HCT116 (cell line): Measurements from ENCODE around the gene SLC50A1. TPM values are rescaled to one million over a fixed set of nuclear protein-coding genes. Genes with fewer than 3 reads are reported as not detected.

Experiments
- ATAC-seq: fragments of 200-7000 bp; cut with Tn5 transposase; 2 replicates; pipeline ENCODE4 v1.9.1; 2020; ENCODE audit warnings: mild to moderate bottlenecking, moderate library complexity
- BruUV-seq: library from RNA; stranded (reverse); fragments of 400-500 nt; replicated peaks from 2 replicates; lab custom pipeline; 2021; lab: Mats Ljungman, UMichigan
- CTCF ChIA-PET: fragments of 300-600 bp; sonication (Branson Sonifier 250); formaldehyde crosslinking; loops from one replicate; lab custom pipeline; 2021; ENCODE audit warnings: antibody characterized with exemption; lab: Charles Lee
- POLR2A ChIA-PET: fragments of 300-600, 350-600 bp; sonication (Branson Sonifier 250); formaldehyde crosslinking; loops from one replicate; lab custom pipeline; 2021; ENCODE audit warnings: antibody characterized with exemption; lab: Charles Lee
- RAD21 ChIA-PET, 2 experiments: fragments of 300-600 bp; sonication (Branson Sonifier 250); formaldehyde crosslinking; loops; one replicate each; lab custom pipeline; 2023; ENCODE audit warnings: low total read pairs in 2 of 2; ENCODE audit not compliant: uncharacterized antibody in 2 of 2, unreplicated experiment in 2 of 2, low non-redundant PET in 1 of 2; lab: Charles Lee
- DNase-seq: peaks from one replicate; pipeline ENCODE4 v3.0.0-alpha.2; 2010; ENCODE audit warnings: low read depth, low spot score
- H2AFZ ChIP-seq: fragments of 200-600 bp; shearing (Covaris generic), sonication (generic); 2 replicates; pipeline ENCODE4 v1.6.1; 2017; ENCODE audit warnings: low read depth, mixed run types, mixed read lengths, antibody characterized with exemption, low read length; ENCODE audit not compliant: poor library complexity, severe bottlenecking
- H3K27ac ChIP-seq: 2 replicates; pipeline ENCODE4 v1.5.1; 2012; ENCODE audit warnings: low read depth, low read length
- H3K27me3 ChIP-seq: fragments of 200-600 bp; sonication (generic); 2 replicates; pipeline ENCODE4 v1.6.1; 2016; ENCODE audit warnings: mixed run types, low read length, mixed read lengths; ENCODE audit not compliant: insufficient read depth
- H3K36me3 ChIP-seq, 2 experiments: fragments of 200-500 bp in 1 of 2; fragments of 200-600 bp in 1 of 2; sonication (Bioruptor generic) in 1 of 2; sonication (generic) in 1 of 2; 2 replicates each; pipeline versions ENCODE4 v1.5.1 to v1.6.1; 2014 to 2016; ENCODE audit warnings: low read length in 2 of 2, inconsistent platforms in 1 of 2, mixed read lengths in 1 of 2, mixed run types in 1 of 2; ENCODE audit not compliant: insufficient read depth in 2 of 2, control insufficient read depth in 1 of 2
- H3K4me1 ChIP-seq, 2 experiments: fragments of 200-600 bp in 1 of 2; sonication (generic) in 1 of 2; 2 replicates each; pipeline versions ENCODE4 v1.5.1 to v1.6.1; 2012 to 2017; ENCODE audit warnings: low read length in 2 of 2, inconsistent platforms in 1 of 2, mild to moderate bottlenecking in 1 of 2, mixed read lengths in 1 of 2, mixed run types in 1 of 2, moderate library complexity in 1 of 2; ENCODE audit not compliant: insufficient read depth in 2 of 2, control insufficient read depth in 1 of 2
- H3K4me2 ChIP-seq: fragments of 200-600 bp; sonication (generic); 2 replicates; pipeline ENCODE4 v1.6.1; 2017; ENCODE audit warnings: mixed run types, low read length, mixed read lengths
- H3K4me3 ChIP-seq, 2 experiments: fragments of 200-600 bp in 1 of 2; sonication (generic) in 1 of 2; replicated peaks in 1 of 2; 2 replicates each; pipeline ENCODE4 v1.5.1; 2011 to 2016; ENCODE audit warnings: low read length in 2 of 2, control low read depth in 1 of 2, low read depth in 1 of 2, mild to moderate bottlenecking in 1 of 2, mixed read lengths in 1 of 2, mixed run types in 1 of 2
- H3K79me2 ChIP-seq: fragments of 200-600 bp; sonication (generic); 2 replicates; pipeline ENCODE4 v1.6.1; 2017; ENCODE audit warnings: mild to moderate bottlenecking, mixed run types, low read length, moderate library complexity, mixed read lengths; ENCODE audit not compliant: insufficient read depth
- H3K9ac ChIP-seq: fragments of 200-600 bp; sonication (generic); 2 replicates; pipeline ENCODE4 v1.6.1; 2016; ENCODE audit warnings: low read length, mixed read lengths
- H3K9me2 ChIP-seq: fragments of 200-600 bp; sonication (generic), shearing (Covaris generic); 2 replicates; pipeline ENCODE4 v1.6.1; 2017; ENCODE audit warnings: mixed run types, mild to moderate bottlenecking, moderate library complexity; ENCODE audit not compliant: insufficient read depth
- H3K9me3 ChIP-seq, 2 experiments: fragments of 200-500 bp in 1 of 2; fragments of 200-600 bp in 1 of 2; sonication (Bioruptor generic) in 1 of 2; sonication (generic) in 1 of 2; 2 replicates each; pipeline ENCODE4 v1.6.1; 2014 to 2017; ENCODE audit warnings: low read length in 2 of 2, mixed read lengths in 2 of 2, inconsistent platforms in 1 of 2, low read depth in 1 of 2, mild to moderate bottlenecking in 1 of 2, mixed run types in 1 of 2, moderate library complexity in 1 of 2; ENCODE audit not compliant: control insufficient read depth in 1 of 2, insufficient read depth in 1 of 2
- H4K20me1 ChIP-seq: fragments of 200-600 bp; sonication (generic), shearing (Covaris generic); 2 replicates; pipeline ENCODE4 v1.6.1; 2017; ENCODE audit warnings: mixed run types, mild to moderate bottlenecking, moderate library complexity; ENCODE audit not compliant: insufficient read depth
- ATF3 ChIP-seq: IDR thresholded peaks from 2 replicates; pipeline ENCODE4 v1.6.1; 2012
- CBX3 ChIP-seq: IDR thresholded peaks from 2 replicates; pipeline ENCODE4 v1.6.1; 2012; ENCODE audit warnings: low read depth
- CEBPB ChIP-seq: IDR thresholded peaks from 2 replicates; pipeline ENCODE4 v1.6.1; 2012; ENCODE audit warnings: low read depth
- EGR1 ChIP-seq: IDR thresholded peaks from 2 replicates; pipeline ENCODE4 v1.6.1; 2012; ENCODE audit warnings: low read depth
- ELF1 ChIP-seq: IDR thresholded peaks from 2 replicates; pipeline ENCODE4 v1.6.1; 2012; ENCODE audit warnings: low read depth, borderline replicate concordance
- EZH2 ChIP-seq: fragments of 200-600 bp; sonication (generic); IDR thresholded peaks from 2 replicates; pipeline ENCODE4 v1.6.1; 2017; ENCODE audit warnings: antibody characterized with exemption, mixed run types
- EZH2phosphoT487 ChIP-seq: fragments of 200-600 bp; IDR thresholded peaks from 2 replicates; pipeline ENCODE4 v1.6.1; 2018; ENCODE audit warnings: antibody characterized with exemption, borderline replicate concordance
- FOSL1 ChIP-seq: IDR thresholded peaks from 2 replicates; pipeline ENCODE4 v1.6.1; 2012; ENCODE audit warnings: low read depth
- POLR2A ChIP-seq: IDR thresholded peaks from 2 replicates; pipeline ENCODE4 v1.7.0; 2011; ENCODE audit warnings: borderline replicate concordance; ENCODE audit not compliant: insufficient read depth, insufficient read length; ENCODE audit errors: extremely low read depth
- POLR2AphosphoS5 ChIP-seq: IDR thresholded peaks from 2 replicates; pipeline ENCODE4 v1.6.1; 2011; ENCODE audit warnings: mild to moderate bottlenecking, low read depth, low read length, moderate library complexity
- RAD21 ChIP-seq: IDR thresholded peaks from 2 replicates; pipeline ENCODE4 v1.6.1; 2012; ENCODE audit warnings: low read depth, mild to moderate bottlenecking
- REST ChIP-seq: IDR thresholded peaks from 2 replicates; pipeline ENCODE4 v1.6.1; 2012; ENCODE audit warnings: low read depth
- SIN3A ChIP-seq: IDR thresholded peaks from 2 replicates; pipeline ENCODE4 v1.6.1; 2012; ENCODE audit warnings: low read depth
- SRF ChIP-seq: IDR thresholded peaks from 2 replicates; pipeline ENCODE4 v1.6.1; 2012; ENCODE audit warnings: low read depth
- YY1 ChIP-seq: IDR thresholded peaks from 2 replicates; pipeline ENCODE4 v1.6.1; 2011; ENCODE audit warnings: low read length, low read depth, moderate library complexity, mild to moderate bottlenecking; ENCODE audit not compliant: insufficient replicate concordance; ENCODE audit errors: extremely low read depth
- ZBTB33 ChIP-seq: IDR thresholded peaks from 2 replicates; pipeline ENCODE4 v1.6.1; 2011; ENCODE audit warnings: mild to moderate bottlenecking, low read length, moderate library complexity; ENCODE audit not compliant: insufficient replicate concordance; ENCODE audit errors: extremely low read depth
- ZFX ChIP-seq: fragments of 450-650 bp; IDR thresholded peaks from 2 replicates; pipeline ENCODE4 v1.6.1; 2017
- intact Hi-C: fragments of 100-400 bp; cut with micrococcal nuclease; formaldehyde crosslinking; loops from 2 replicates; pipeline ENCODE4 v1.10.0; 2022
- total RNA-seq: library from RNA; stranded (reverse); gene quantifications from one replicate; pipeline ENCODE4 v1.2.1, GENCODE V29; 2021; ENCODE audit not compliant: unreplicated experiment
- TF ChIP-seq, protein P1 (sequence below), 3 experiments: fragments of 200-600 bp in 1 of 3; sonication (generic) in 1 of 3; IDR thresholded peaks in 2 of 3; conservative IDR thresholded peaks in 1 of 3; 2 replicates each; pipeline ENCODE4 v1.5.1; 2012 to 2017; ENCODE audit warnings: low read depth in 2 of 3, low read length in 2 of 3, antibody characterized with exemption in 1 of 3, borderline replicate concordance in 1 of 3, control low read depth in 1 of 3, mild to moderate bottlenecking in 1 of 3, mixed read lengths in 1 of 3, mixed run types in 1 of 3, moderate library complexity in 1 of 3; ENCODE audit not compliant: insufficient read depth in 1 of 3

Gene SLC50A1
- total RNA-seq, 1 experiment from 2014 or later, result 49.9 TPM

DNA sequence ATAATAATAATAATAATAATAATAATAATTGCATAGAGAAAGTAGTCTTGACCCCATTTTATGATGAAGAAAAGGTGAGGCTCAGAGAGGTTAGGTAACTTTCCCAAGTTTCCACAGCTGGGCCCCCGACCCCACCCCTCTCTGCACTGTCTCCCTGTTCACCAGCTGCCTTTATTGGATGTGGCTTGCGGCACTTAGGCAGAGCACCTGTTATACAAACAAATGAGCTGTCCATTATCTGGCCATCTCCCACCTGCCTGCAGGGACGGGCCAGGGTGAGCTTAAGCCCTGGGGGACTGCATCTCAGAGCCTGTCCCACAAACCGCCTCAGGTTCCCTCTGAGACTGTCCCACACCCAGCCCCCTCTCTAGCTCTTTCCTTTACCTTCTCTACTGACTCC, 18.0 kb upstream of the SLC50A1 start:
- RAD21 ChIA-PET, result no interaction called here
- ATAC-seq, result no peak
- POLR2A ChIA-PET, result no interaction called here
- H3K4me2 ChIP-seq, result no peak overlapping the region
- no TSS peak for BruUV-seq
- CTCF ChIA-PET, result interaction anchor here (0.8 to 1.2 kb wide), 3 partner anchors 10 to 50 kb away, joined by 3 to 4 read pairs (median 3); no protein-coding TSS in a partner anchor
- H3K36me3 ChIP-seq, result no peaks in the 10 kb centered on the region
- peaks cover 6% of the 10 kb centered on the region; the same call in 1 of the 2 replicates for H3K27me3 ChIP-seq
- H3K9me3 ChIP-seq, result no peaks in the 10 kb centered on the region
- H2AFZ ChIP-seq, result no peak overlapping the region
- no peaks in the 10 kb centered on the region for H3K9me2 ChIP-seq
- no peaks in the 10 kb centered on the region; a peak in 1 of 4 replicates for H3K4me1 ChIP-seq
- no peak overlapping the region for H3K9ac ChIP-seq
- H4K20me1 ChIP-seq, result no peaks in the 10 kb centered on the region
- H3K79me2 ChIP-seq, result no peaks in the 10 kb centered on the region
- H3K4me3 ChIP-seq, result no peak overlapping the region
- H3K27ac ChIP-seq, result no peak overlapping the region
- intact Hi-C loops, result no loop called here
- DNase-seq, result no peak
- TF ChIP-seq RAD21 (no peak), ELF1 (no peak), POLR2A (no peak), CBX3 (no peak), ZBTB33 (no peak), EZH2 (no peak), EGR1 (no peak), SIN3A (no peak), SRF (no peak), ATF3 (no peak), REST (no peak), EZH2phosphoT487 (no peak), YY1 (no peak), FOSL1 (no peak), POLR2AphosphoS5 (no peak), CEBPB (no peak), ZFX (no peak)
- TF ChIP-seq, protein P1, sequence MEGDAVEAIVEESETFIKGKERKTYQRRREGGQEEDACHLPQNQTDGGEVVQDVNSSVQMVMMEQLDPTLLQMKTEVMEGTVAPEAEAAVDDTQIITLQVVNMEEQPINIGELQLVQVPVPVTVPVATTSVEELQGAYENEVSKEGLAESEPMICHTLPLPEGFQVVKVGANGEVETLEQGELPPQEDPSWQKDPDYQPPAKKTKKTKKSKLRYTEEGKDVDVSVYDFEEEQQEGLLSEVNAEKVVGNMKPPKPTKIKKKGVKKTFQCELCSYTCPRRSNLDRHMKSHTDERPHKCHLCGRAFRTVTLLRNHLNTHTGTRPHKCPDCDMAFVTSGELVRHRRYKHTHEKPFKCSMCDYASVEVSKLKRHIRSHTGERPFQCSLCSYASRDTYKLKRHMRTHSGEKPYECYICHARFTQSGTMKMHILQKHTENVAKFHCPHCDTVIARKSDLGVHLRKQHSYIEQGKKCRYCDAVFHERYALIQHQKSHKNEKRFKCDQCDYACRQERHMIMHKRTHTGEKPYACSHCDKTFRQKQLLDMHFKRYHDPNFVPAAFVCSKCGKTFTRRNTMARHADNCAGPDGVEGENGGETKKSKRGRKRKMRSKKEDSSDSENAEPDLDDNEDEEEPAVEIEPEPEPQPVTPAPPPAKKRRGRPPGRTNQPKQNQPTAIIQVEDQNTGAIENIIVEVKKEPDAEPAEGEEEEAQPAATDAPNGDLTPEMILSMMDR (IDR thresholded peaks at IDR 0.05 in 2 of 3, conservative IDR thresholded peaks at IDR 0.05 in 1 of 3; ENCODE audit: borderline replicate concordance in 1 of 3, insufficient read depth in 1 of 3, low read depth in 2 of 3, low read length in 2 of 3), result no peak
- TF ChIP-seq, all 23 proteins: peak for 0
